Adrenal gland (tissue), 5 donors: Measurements from ENCODE around the gene SIVA1.

Experiments used
- POLR2A ChIP-seq, 2 donors: fragments of 450-650 bp; IDR thresholded peaks; one replicate each; pipeline ENCODE4 v1.6.1; 2017; ENCODE audit warnings: antibody characterized with exemption in 2 of 2, mild to moderate bottlenecking in 2 of 2, moderate library complexity in 1 of 2
- TF ChIP-seq, protein P1 (sequence below), 6 experiments: fragments of 450-650 bp in 4 of 6; fragments of 200-600 bp in 2 of 6; sonication (generic) in 1 of 6; IDR thresholded peaks; 1 replicate in 5 of 6; 2 replicates in 1 of 6; pipeline versions ENCODE4 v1.5.1 to v1.8.0; 2016 to 2021; ENCODE audit warnings: antibody characterized with exemption in 6 of 6, mild to moderate bottlenecking in 2 of 6, moderate library complexity in 1 of 6
- donor health status: DM: no; HTN: no; CAD: no.

GRCh38 chr14:104794993-104795780 lies 42.2 kb downstream of the SIVA1 start, which contains the start of gene AKT1:
- TF ChIP-seq, protein P1, sequence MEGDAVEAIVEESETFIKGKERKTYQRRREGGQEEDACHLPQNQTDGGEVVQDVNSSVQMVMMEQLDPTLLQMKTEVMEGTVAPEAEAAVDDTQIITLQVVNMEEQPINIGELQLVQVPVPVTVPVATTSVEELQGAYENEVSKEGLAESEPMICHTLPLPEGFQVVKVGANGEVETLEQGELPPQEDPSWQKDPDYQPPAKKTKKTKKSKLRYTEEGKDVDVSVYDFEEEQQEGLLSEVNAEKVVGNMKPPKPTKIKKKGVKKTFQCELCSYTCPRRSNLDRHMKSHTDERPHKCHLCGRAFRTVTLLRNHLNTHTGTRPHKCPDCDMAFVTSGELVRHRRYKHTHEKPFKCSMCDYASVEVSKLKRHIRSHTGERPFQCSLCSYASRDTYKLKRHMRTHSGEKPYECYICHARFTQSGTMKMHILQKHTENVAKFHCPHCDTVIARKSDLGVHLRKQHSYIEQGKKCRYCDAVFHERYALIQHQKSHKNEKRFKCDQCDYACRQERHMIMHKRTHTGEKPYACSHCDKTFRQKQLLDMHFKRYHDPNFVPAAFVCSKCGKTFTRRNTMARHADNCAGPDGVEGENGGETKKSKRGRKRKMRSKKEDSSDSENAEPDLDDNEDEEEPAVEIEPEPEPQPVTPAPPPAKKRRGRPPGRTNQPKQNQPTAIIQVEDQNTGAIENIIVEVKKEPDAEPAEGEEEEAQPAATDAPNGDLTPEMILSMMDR (IDR thresholded peaks at IDR 0.05) = no peak
- no peak for TF ChIP-seq POLR2A (IDR thresholded peaks at IDR 0.05)
